22Rv1 (cell line): ENCODE data around the gene SELENON.

Experiments
- ZFX ChIP-seq: fragments of 450-650 bp; IDR thresholded peaks from 2 replicates; pipeline ENCODE4 v1.6.1; 2017; ENCODE audit warnings: antibody characterized with exemption, borderline replicate concordance
- TF ChIP-seq, protein P1 (sequence below): fragments of 450-650 bp; IDR thresholded peaks from 2 replicates; pipeline ENCODE4 v1.5.1; 2017; ENCODE audit warnings: mild to moderate bottlenecking

- TF ChIP-seq, protein P1, sequence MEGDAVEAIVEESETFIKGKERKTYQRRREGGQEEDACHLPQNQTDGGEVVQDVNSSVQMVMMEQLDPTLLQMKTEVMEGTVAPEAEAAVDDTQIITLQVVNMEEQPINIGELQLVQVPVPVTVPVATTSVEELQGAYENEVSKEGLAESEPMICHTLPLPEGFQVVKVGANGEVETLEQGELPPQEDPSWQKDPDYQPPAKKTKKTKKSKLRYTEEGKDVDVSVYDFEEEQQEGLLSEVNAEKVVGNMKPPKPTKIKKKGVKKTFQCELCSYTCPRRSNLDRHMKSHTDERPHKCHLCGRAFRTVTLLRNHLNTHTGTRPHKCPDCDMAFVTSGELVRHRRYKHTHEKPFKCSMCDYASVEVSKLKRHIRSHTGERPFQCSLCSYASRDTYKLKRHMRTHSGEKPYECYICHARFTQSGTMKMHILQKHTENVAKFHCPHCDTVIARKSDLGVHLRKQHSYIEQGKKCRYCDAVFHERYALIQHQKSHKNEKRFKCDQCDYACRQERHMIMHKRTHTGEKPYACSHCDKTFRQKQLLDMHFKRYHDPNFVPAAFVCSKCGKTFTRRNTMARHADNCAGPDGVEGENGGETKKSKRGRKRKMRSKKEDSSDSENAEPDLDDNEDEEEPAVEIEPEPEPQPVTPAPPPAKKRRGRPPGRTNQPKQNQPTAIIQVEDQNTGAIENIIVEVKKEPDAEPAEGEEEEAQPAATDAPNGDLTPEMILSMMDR = no peak
- TF ChIP-seq ZFX = no peak
These were observed 44.4 kb upstream of the SELENON start for GRCh38 chr1:25755475-25756125.
